Stimulated activated CD4-positive, alpha-beta T cell treated with anti-CD3 and anti-CD28 coated beads, Interleukin-2, amount 100 ng/mL, for 48 hours (primary cell): ENCODE measurements around the gene DENND1A.
"Not testable (repeated sequence)": the region's sequence is repeated elsewhere in the genome, so short reads cannot be mapped to it uniquely, and the experiment has no call there.

ENCODE experiments used
- DNase-seq, 2 donors: peaks; one replicate each; pipeline ENCODE4 v3.0.0-alpha.2; 2020

Gene DENND1A

GRCh38 chr9:123757960-123758359, 172.0 kb downstream of the DENND1A start:
- DNase-seq, result no peak

DNA sequence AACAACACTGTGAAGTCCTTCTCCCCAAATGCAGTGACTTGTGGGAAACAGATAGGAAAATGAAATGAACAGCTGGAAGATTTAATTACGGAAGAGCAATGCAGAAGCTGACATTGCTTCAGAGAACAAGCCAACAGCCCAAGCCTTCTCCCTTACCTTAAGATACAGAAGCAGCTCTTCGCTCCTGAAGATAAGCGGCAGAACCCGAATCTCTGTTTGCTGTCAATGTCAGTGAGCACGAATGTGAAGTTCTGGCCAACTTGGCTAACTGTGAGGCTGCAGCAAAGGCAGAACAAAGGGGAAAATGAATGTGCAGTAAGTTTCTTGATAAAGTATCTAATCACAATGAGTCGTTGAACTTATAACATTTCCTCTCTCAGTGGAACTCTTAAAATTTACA, 172.4 kb downstream of the DENND1A start:
- no peak for DNase-seq

DNA sequence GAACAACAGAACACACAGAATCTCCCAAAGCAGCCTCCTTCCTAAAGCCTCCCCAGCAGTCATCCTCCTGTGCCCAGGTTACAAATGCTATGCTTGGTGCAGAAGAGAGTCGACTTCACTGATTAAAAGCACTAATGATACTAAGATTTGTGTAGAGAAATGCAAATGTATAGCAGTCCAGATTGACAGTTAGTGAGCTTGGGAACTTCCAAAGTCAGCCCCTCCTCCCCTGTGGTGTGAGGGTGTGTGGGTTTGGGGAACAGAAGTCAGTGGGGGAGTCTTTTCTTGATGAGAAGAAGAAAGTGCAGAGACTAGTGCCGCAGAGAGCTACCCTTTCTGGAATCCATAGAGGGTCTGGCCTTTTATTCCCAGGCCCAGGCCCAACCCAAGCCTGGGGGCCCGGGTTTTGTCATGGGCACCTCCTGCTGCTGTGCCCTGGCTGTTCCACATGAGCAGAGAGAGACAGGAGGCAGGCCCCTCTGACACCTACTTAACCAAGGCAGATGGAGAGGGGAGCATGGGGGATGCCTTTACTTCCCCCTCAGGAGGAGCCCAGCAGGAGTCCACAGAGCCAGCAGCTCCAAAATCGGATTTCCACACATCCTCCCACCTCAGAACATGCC, 173.3 kb downstream of the DENND1A start:
- no peak for DNase-seq

GRCh38 chr9:123753669-123754258, 176.2 kb downstream of the DENND1A start:
- no peak for DNase-seq

DNA sequence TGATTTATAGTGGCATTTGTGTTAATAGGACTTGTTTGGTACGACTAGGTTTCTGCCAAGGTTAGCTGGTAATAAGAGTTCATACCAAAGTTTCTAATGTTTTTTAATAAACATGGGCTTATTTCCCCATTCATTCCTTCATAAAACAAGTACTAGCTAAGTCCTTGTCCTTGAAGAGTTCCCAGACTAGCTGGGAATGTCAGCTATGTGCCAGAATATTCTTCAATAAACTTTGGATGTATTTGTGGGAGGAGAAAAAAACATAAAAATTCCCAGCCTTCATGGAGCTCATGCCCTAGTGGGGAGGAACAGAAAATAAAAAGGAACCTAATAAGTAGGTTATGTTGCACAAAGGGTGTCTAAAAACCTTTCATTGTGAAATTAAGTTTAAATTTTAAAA, 176.9 kb downstream of the DENND1A start:
- no peak for DNase-seq

DNA sequence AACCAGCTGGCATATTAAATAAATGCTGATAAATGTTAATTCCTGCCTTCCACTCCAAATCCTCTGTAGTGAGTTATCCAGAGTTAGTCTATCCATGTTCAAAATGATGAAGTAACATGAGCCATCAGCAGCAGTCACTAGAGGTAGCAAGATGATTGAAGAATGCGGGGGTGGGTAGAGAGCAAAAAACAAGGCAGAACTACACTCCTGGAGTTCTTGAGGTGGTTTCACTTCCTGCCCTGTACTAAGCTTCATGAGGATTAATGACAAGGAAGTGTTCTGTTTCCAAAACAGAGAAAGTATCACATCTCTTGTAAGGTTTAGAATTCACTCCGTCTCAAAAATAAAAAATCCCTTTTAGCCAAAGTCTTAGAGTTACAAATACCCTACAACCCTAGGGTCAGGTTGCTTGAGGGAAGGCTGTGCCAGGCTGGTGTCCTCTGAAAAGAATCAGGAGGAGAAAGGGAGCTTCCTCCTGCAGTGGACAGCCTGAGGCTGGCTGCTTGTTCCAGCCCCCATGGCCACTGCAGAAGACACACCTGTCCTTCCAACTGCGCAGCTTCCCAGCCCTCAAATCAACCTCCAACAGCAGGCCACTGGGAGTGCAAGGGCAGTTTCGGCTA, 180.2 kb downstream of the DENND1A start:
- no peak for DNase-seq

DNA sequence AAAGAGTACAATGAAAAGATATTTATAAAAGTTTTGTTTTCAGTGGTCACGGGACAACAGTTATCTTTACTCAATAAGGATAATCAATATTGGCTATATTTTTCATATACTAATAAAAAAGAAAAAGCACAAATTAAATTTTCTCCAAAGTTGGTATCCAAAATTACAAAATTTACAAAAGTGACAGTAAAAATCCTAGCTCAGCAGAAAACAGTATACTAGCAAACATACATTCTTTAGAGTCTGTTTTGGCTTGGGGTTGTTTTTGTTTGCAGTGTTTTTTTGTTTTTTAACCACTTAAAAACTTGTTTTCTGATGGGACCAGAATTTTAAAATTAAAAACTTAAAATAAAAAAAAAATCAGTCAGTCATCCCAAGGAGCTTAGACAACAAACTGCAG, 183.2 kb downstream of the DENND1A start:
- no peak for DNase-seq

- DNase-seq, result no peak
Observed at GRCh38 chr9:123745933-123746332, 184.0 kb downstream of the DENND1A start.

DNA sequence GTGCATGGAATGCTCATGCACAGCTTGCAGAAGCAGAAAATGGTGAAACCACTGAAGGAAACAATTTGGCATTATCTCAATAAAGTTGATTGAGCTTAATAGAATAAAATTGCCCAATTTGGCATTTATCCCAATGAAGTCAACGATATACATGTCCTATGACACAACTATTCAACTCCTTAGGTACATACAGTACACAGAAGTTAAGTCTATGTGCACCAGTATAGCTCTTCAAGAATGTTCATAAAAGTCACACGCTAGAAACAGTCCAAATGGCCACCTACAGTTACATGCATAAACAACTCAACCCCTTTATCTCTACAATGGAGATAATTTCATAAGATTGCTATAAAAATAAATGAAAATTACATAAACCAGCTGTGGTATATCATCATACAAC, 184.5 kb downstream of the DENND1A start:
- DNase-seq, result no peak

GRCh38 chr9:123743737-123744136, 186.2 kb downstream of the DENND1A start:
- DNase-seq, result no peak

GRCh38 chr9:123742009-123742767, 187.7 kb downstream of the DENND1A start:
- no peak for DNase-seq

GRCh38 chr9:123741214-123741613, 188.7 kb downstream of the DENND1A start:
- no peak for DNase-seq

DNA sequence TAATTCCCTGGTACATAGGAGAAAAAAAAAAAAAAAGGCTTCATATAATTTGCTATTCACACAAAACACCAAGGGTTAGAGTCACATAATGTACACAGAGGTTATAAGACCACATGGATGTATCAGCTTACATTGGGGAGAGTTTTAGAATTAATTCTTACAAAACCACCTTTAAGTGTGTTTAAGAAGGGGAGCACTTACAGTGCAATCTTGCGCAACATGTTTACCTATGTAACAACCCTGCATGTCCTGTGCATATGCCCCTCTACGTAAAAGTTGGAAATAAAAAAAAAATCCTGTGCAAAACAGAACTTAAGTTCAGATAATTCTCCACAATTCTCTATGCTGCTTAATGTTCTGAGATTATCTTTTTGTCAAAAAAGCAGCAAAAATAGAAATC, 190.0 kb downstream of the DENND1A start:
- DNase-seq, result no peak

- DNase-seq, result no peak
Observed at GRCh38 chr9:123739387-123739786, 190.5 kb downstream of the DENND1A start.

DNA sequence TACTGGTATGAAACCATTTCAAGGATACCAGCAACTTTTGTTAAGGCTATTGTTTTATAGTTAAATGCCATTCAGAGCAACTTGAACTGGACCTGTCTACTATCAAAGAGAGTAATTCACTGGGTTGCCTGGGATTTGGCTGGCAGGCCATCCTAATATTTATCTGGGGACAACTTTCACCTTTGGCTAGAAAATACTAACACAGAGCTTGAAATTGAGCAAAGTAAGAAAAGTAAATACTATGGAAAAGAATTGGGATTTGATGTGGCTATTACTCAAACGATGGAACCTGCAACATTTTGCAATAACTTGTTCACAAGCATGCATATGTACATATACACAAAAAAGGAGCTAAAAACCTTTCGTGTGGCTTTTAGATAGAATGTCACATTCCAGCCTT, 191.3 kb downstream of the DENND1A start:
- DNase-seq, result no peak

DNA sequence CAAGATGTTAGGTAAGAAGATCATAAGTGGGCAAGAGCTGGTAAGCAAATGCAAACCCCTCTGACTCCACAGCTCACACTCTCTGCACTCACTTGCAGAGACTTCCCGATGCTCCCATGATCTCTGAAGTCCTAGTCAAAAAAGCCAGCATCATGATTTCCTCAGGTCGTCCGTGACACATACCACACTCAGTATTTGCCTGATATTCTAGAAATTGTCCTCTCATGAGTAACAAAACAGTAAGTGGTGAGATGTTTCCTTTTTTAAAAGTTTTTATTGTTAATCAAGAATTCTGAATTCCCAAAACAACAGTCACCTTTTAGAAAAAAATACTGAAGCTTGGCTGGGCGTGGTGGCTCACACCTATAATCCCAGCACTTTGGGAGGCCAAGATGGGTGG, 194.6 kb downstream of the DENND1A start:
- DNase-seq, result no peak

DNA sequence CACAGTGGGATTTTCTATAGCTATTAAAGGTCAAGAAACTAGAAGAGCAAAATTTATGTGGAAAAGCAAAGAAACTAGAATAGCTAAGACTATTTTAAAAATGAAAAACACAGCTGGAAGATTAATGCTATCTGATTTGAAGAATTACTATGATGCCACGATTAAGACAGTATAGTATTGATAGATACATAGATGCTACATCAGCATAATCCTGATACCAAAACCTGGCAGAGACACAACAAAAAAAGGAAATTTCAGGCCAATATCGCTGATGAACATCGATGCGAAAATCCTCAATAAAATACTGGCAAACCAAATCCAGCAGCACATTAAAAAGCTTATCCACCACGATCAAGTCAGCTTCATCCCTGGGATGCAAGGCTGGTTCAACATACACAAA, 201.4 kb downstream of the DENND1A start:
- not testable (repeated sequence) for DNase-seq

DNA sequence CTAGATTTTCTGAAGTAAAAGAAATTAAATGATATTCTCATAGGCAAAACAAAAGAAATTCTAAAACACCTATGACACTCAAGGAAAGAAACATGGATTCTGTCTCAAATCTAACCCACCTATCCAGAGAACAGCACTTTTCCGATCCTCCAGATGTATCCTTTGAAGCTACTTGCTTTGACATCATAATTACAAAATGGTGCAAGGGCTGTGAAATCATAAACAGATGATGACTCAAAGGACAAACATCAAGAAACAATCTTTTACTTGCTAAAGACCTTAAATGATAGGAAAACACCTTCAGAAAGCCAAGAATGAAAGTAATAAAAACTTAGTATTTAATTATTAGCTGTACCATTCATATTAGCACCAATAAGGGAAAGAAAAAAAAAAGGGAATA, 202.6 kb downstream of the DENND1A start:
- DNase-seq, result no peak

DNA sequence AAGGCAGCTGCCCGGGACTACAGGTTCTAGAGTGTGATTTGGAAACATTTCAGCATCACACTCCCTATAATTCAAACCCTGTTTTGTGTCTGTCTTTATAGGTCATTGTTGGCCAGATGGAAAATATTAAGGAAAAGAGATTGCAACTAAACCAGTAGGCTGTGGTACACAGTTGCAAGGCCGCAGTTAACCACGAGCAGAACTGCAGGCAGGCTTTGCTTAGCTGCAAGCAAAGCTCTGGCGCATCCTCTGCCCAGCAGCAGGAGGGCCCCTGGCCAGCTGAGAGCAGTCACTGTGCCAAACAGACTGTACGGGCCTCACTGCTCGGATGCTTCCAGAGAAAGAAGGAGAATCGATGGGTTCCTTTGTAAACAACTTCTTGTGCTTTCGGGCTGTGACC, 204.5 kb downstream of the DENND1A start:
- no peak for DNase-seq

DNA sequence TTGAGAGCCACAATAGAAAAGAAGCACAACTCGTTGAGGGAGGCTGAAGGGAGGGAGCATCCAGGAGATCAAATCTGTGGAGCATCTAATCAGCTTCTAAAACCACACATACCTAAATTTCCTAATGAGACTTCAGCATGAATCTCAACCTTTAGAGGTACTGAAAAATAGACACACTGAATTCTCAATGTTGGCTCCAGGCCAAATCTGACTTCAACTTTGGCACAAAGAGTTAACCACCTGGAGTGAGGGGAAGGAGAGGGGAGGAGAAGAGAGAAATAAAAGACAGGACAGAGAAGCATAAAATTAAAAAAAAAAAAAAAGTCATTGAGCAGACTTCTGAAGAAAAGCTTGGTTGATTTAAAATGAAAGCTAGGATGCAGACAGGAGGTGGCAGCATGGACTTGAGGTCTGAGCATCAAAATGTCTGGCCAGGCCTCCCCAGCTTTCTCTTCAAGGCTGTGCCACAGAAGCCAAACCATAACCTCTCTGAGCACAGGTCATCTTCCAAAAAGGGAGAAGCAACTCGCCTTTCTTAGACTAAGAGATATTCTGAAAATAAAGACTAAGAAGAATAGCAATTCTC, 205.6 kb downstream of the DENND1A start:
- no peak for DNase-seq

DNA sequence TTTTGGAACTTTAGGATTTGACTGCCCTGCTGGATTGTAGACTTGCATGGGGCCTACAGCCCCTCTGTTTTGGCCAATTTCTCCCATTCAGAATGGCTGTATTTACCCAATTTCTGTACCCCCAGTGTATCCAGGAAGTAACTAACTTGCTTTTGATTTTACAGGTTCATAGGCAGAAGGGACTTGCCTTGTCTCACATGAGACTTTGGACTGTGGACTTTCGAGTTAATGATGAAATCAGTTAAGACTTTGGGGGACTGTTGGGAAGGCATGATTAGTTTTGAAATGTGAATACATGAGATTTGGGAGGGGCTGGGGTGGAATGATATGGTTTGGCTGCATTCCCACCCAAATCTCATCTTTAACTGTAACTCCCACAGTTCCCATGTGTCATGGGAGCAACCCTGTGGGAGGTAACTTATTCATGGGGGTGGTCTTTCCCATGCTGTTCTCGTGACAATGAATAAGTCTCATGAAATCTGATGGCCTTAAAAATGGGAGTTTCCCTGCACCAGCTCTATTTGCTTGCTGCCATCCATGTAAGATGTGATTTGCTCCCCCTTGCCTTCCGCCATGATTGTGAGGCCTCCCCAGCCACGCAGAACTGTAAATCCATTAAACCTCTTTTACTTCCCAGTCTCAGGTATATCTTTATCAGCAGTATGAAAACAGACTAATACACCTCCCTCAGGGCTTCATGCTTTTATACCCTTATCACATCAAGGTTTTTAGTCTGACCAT, 206.6 kb downstream of the DENND1A start:
- no peak for DNase-seq

- no peak for DNase-seq
Observed at GRCh38 chr9:123722378-123722777, 207.5 kb downstream of the DENND1A start.

GRCh38 chr9:123718188-123718587, 211.7 kb downstream of the DENND1A start:
- DNase-seq, result no peak
